Stomach (tissue), 4 donors: ENCODE results near the gene MAP3K5.

ENCODE experiments used
- CTCF ChIP-seq, 7 experiments: fragments of 450-650 bp in 4 of 7; fragments of 200-600 bp in 3 of 7; sonication (generic) in 3 of 7; IDR thresholded peaks; one replicate each; pipeline ENCODE4 v1.5.1; 2016 to 2019; ENCODE audit warnings: antibody characterized with exemption in 7 of 7, control low read depth in 2 of 7, mild to moderate bottlenecking in 1 of 7
- EP300 ChIP-seq: sonication (generic); formaldehyde crosslinking; IDR thresholded peaks from one replicate; pipeline ENCODE4 v1.6.1; 2017; ENCODE audit warnings: antibody characterized with exemption
- POLR2A ChIP-seq, 4 donors: fragments of 450-650 bp; IDR thresholded peaks; one replicate each; pipeline ENCODE4 v1.6.1; 2016; ENCODE audit warnings: antibody characterized with exemption in 4 of 4, control low read depth in 2 of 4, mild to moderate bottlenecking in 1 of 4, moderate library complexity in 1 of 4

GRCh38 chr6:136696783-136697364 is 95.4 kb downstream of the MAP3K5 start:
- TF ChIP-seq EP300 = no peak
- TF ChIP-seq CTCF (IDR thresholded peaks at IDR 0.05) = no peak
- TF ChIP-seq POLR2A (IDR thresholded peaks at IDR 0.05) = no peak
